Hepatocyte (in vitro differentiated cells): ENCODE measurements around the gene PAPSS1. TPM values are rescaled to one million over a fixed set of nuclear protein-coding genes. Genes with fewer than 3 reads are reported as not detected.

Experiments
- DNase-seq: peaks from one replicate; pipeline ENCODE4 v3.0.0-alpha.2; 2016; ENCODE audit warnings: low spot score
- H2AFZ ChIP-seq: fragments of 200-600 bp; sonication (generic); 2 replicates; pipeline ENCODE4 v1.6.0; 2016; ENCODE audit warnings: antibody characterized with exemption, mild to moderate bottlenecking
- H3K27ac ChIP-seq: fragments of 200-600 bp; sonication (generic); 2 replicates; pipeline ENCODE4 v1.5.1; 2016; ENCODE audit warnings: mild to moderate bottlenecking
- H3K27me3 ChIP-seq: fragments of 200-600 bp; sonication (generic); 2 replicates; pipeline ENCODE4 v1.6.1; 2016
- H3K36me3 ChIP-seq: fragments of 200-600 bp; sonication (generic); replicated peaks from 2 replicates; pipeline ENCODE4 v1.5.1; 2016; ENCODE audit warnings: low read depth; ENCODE audit not compliant: insufficient read depth
- H3K4me1 ChIP-seq: fragments of 200-600 bp; sonication (generic); 2 replicates; pipeline ENCODE4 v1.5.1; 2016; ENCODE audit warnings: mild to moderate bottlenecking, moderate library complexity; ENCODE audit not compliant: insufficient read depth
- H3K4me2 ChIP-seq: fragments of 200-600 bp; sonication (generic); 2 replicates; pipeline ENCODE4 v1.6.0; 2016
- H3K4me3 ChIP-seq: fragments of 200-600 bp; sonication (generic); 2 replicates; pipeline ENCODE4 v1.5.1; 2016; ENCODE audit warnings: mild to moderate bottlenecking
- H3K79me2 ChIP-seq: fragments of 200-600 bp; sonication (generic); 2 replicates; pipeline ENCODE4 v1.6.0; 2017; ENCODE audit warnings: mild to moderate bottlenecking
- H3K9me2 ChIP-seq: fragments of 200-600 bp; sonication (generic); replicated peaks from 2 replicates; pipeline ENCODE4 v1.6.0; 2017; ENCODE audit warnings: mild to moderate bottlenecking; ENCODE audit not compliant: insufficient read depth
- H3K9me3 ChIP-seq: fragments of 200-600 bp; sonication (generic); 2 replicates; pipeline ENCODE4 v1.5.1; 2016; ENCODE audit warnings: low read depth, mild to moderate bottlenecking
- H4K20me1 ChIP-seq: fragments of 200-600 bp; sonication (generic); 2 replicates; pipeline ENCODE4 v1.6.0; 2016; ENCODE audit warnings: mild to moderate bottlenecking; ENCODE audit not compliant: insufficient read depth, poor library complexity, severe bottlenecking
- CTCF ChIP-seq: fragments of 200-600 bp; sonication (generic); IDR thresholded peaks from 2 replicates; pipeline ENCODE4 v1.5.1; 2016; ENCODE audit warnings: antibody characterized with exemption, mild to moderate bottlenecking; ENCODE audit not compliant: poor library complexity
- EZH2 ChIP-seq: fragments of 200-600 bp; sonication (generic); IDR thresholded peaks from 2 replicates; pipeline ENCODE4 v1.6.1; 2016; ENCODE audit warnings: antibody characterized with exemption, mild to moderate bottlenecking, borderline replicate concordance
- EZH2phosphoT487 ChIP-seq: fragments of 200-600 bp; sonication (generic); IDR thresholded peaks from one replicate; pipeline ENCODE4 v1.6.1; 2018; ENCODE audit warnings: antibody characterized with exemption, mild to moderate bottlenecking, low read depth, moderate library complexity; ENCODE audit not compliant: unreplicated experiment, severe bottlenecking
- WGBS: methylation state at CpG from one replicate; pipeline ENCODE4 v1.1.6; 2016; ENCODE audit warnings: low lambda C conversion rate; ENCODE audit errors: missing lambda C conversion rate; 5-methylcytosine and 5-hydroxymethylcytosine counted together
- polyA plus RNA-seq: library from polyadenylated mRNA; unstranded; fragments of >200 nt; fragmentation: Nextera tagmentation; extraction: Ambion mirVana; gene quantifications from 2 replicates; pipeline ENCODE4 v1.2.1, GENCODE V29; 2016
- total RNA-seq: library from RNA; depleted of rRNA; stranded (reverse); fragments of >200 nt; gene quantifications from 2 replicates; pipeline ENCODE4 v1.2.3, GENCODE V29; 2014

PAPSS1 gene
- total and polyA plus RNA-seq, 2 experiments from 2014 or later = 102 to 103 TPM

DNA sequence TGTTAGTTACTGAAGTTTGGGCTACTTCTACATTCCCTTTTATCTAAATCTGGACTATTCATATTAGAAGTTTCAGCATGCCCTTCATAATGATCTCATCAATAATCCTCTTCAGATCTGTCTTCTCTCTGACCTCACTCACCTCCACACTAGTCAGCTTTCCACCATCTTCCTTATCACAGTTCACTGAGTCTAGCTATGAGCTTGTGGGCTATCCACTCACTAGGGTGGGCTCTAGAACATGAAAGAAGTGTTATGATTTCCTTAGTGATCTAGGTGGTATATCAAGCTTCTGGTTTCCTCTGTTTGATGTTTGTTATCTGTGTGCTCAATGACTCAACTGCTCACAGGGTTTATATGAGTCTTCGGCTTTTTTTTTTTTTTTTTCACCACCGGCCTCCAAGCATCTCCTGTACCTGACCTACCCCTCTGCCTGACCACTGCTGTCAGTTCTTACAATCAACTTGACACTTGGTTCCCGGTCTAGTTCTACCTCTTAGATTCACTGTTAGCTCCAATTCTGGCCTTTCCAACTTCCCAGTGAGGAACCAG lies 103.1 kb downstream of the PAPSS1 start:
- peak; percentile 19 for DNase-seq
- Histone ChIP-seq H4K20me1 (no peaks in the 10 kb centered on the region), H2AFZ (no peak overlapping the region), H3K4me2 (no peak overlapping the region), H3K27me3 (no peaks in the 10 kb centered on the region), H3K4me1 (peaks cover 3% of the 10 kb centered on the region), H3K36me3 (no peaks in the 10 kb centered on the region), H3K4me3 (no peak overlapping the region), H3K9me3 (no peaks in the 10 kb centered on the region), H3K27ac (peak overlapping the region; percentile 62), H3K9me2 (no peaks in the 10 kb centered on the region), H3K79me2 (peaks cover 3% of the 10 kb centered on the region)
- no peak for TF ChIP-seq EZH2phosphoT487
- no peak for TF ChIP-seq CTCF
- no peak for TF ChIP-seq EZH2
- WGBS = 66% methylated on average over 3 of the region's 3 CpGs

DNA sequence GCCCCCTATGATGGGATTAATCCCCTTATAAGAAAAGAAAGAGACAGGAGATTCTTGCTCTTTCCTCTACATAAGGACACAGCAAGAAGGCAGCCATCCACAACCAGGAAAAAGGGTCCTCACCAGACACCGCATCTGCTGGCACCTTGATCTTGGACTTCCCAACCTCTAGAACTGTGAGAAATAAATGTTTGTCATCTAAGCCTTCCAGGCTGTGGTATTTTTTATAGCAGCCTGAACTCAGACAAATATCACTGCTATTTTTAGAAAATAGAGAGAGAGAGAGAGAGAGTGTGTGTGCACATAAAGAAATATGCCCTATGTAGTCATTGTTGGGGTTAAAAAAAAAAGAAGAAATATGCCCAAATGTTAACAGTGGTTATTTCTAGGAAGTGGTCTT lies 104.2 kb downstream of the PAPSS1 start:
- H3K36me3 ChIP-seq = no peaks in the 10 kb centered on the region

GRCh38 chr4:107603430-107603829 lies 116.6 kb downstream of the PAPSS1 start:
- TF ChIP-seq CTCF (no peak), EZH2phosphoT487 (no peak), EZH2 (no peak)
- no peaks in the 10 kb centered on the region for H3K9me2 ChIP-seq
- 48% methylated on average over 4 of the region's 4 CpGs for WGBS
- H3K27ac ChIP-seq = peak overlapping the region; percentile 6
- no peaks in the 10 kb centered on the region for H3K36me3 ChIP-seq
- H3K4me1 ChIP-seq = peaks cover 10% of the 10 kb centered on the region
- H3K4me2 ChIP-seq = peak overlapping the region; percentile 26
- no peaks in the 10 kb centered on the region for H3K27me3 ChIP-seq
- no peak overlapping the region for H2AFZ ChIP-seq
- no peaks in the 10 kb centered on the region for H4K20me1 ChIP-seq
- peak; percentile 40 for DNase-seq
- no peaks in the 10 kb centered on the region for H3K79me2 ChIP-seq
- H3K4me3 ChIP-seq = no peak overlapping the region
- no peaks in the 10 kb centered on the region for H3K9me3 ChIP-seq

More for the DNA sequence above, 104.2 kb downstream of the PAPSS1 start:
- Histone ChIP-seq H3K9me2 (no peaks in the 10 kb centered on the region), H3K4me2 (no peak overlapping the region), H3K4me1 (peaks cover 3% of the 10 kb centered on the region), H3K79me2 (peaks cover 3% of the 10 kb centered on the region), H2AFZ (no peak overlapping the region), H3K4me3 (no peak overlapping the region), H4K20me1 (no peaks in the 10 kb centered on the region), H3K9me3 (no peaks in the 10 kb centered on the region), H3K27me3 (no peaks in the 10 kb centered on the region), H3K27ac (no peak overlapping the region)
- 100% methylated on average over 1 of the region's 1 CpG for WGBS
- TF ChIP-seq EZH2phosphoT487 (no peak), CTCF (no peak), EZH2 (no peak)
- DNase-seq = no peak

DNA sequence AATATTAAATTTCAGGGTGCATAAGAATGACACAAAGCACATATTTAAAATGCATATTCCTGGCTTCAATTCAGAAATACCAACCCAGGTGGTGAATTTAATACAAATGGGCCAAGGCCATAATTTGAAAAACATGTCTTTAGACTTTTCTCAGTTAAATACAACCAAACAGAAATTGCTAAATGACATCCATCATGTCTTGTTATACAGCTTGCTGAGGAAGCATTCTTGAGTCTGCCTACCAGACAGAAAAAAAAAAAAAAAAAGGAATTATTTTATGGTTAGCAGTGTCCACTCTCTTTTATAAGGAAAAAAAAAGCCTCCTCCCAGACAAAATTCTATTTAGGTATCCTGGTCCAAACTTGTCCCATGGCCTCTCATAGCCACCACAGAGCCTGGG lies 119.1 kb downstream of the PAPSS1 start:
- DNase-seq = no peak
- H4K20me1 ChIP-seq = no peaks in the 10 kb centered on the region
- no peak overlapping the region for H3K4me3 ChIP-seq
- no peak for TF ChIP-seq EZH2
- no peak for TF ChIP-seq CTCF
- no peak for TF ChIP-seq EZH2phosphoT487
- no peaks in the 10 kb centered on the region for H3K79me2 ChIP-seq
- no peaks in the 10 kb centered on the region for H3K36me3 ChIP-seq
- H3K4me1 ChIP-seq = peaks cover 10% of the 10 kb centered on the region
- no peak overlapping the region for H3K4me2 ChIP-seq
- H3K27ac ChIP-seq = peak overlapping the region; percentile 39
- H3K9me3 ChIP-seq = no peaks in the 10 kb centered on the region
- no peaks in the 10 kb centered on the region for H3K9me2 ChIP-seq
- peak overlapping the region; percentile 26 for H2AFZ ChIP-seq
- no peaks in the 10 kb centered on the region for H3K27me3 ChIP-seq
